ENCODE data around the gene PBX1.

The PBX1 gene

GRCh38 chr1:164672588-164672987 is 113.6 kb downstream of the PBX1 start:
- no peak for DNase-seq

GRCh38 chr1:164673584-164674214 is 114.7 kb downstream of the PBX1 start:
- no peak for DNase-seq

- DNase-seq = no peak
Measured at GRCh38 chr1:164675342-164675904, 116.4 kb downstream of the PBX1 start.

GRCh38 chr1:164678136-164678700 is 119.2 kb downstream of the PBX1 start:
- DNase-seq = no peak

DNA sequence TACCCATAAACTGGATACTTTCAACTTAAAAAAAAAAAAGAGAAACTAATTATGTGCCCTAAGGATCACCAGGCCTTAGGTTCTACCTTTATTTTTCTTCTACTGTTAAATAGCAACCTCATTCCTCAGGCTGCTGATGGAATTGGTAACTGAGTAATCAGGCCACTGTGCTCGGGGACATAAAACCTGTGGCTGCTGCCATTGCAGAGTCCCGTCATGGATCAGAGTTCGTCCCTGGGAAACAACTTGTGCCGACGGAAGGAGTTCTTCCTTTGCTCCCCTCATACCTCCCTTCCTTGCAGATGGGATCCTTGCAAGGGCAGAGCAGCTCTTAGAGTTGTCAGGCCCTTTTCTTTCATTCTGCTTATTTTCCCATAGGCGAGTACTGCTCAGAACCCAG is 123.6 kb downstream of the PBX1 start:
- no peak for DNase-seq

DNA sequence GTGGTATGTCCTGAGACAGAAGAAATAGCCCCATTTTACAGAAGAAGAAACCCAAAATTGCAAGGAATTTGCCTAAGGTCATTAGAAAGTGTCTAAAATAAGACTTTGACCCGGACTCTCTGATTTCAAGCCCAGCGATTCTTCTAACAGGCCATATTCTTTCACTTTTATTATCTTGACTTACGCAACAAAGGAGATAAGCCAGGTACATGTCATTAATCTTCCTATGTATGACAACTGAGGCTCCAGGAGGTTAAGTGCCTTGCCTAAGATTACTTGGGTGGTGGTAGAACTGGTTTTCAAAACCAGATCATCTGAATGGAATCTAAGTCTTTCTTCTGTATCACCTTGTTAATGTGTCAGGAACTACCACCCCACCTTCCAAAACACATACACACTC is 124.3 kb downstream of the PBX1 start:
- no peak for DNase-seq

GRCh38 chr1:164685266-164686035 is 126.5 kb downstream of the PBX1 start:
- no peak for DNase-seq

DNA sequence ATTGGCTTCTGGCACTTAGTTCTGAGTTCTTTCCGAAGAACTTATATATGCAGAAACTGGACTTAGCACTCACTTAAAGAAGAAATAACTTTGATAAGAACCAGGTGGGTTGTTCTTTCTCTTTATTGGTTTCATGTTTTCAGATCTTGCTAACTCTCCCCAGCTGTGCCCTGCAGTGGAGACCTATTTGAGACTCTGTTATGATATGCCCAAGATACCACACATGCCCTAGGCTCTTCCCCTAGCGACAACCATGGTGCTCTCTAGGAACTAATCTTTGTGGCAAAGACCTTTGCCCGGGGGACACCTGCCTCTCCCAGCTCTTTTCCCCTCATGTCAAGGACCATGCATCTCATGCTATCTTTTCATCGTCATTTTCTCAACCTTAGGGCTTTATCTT is 128.8 kb downstream of the PBX1 start:
- DNase-seq = no peak

DNA sequence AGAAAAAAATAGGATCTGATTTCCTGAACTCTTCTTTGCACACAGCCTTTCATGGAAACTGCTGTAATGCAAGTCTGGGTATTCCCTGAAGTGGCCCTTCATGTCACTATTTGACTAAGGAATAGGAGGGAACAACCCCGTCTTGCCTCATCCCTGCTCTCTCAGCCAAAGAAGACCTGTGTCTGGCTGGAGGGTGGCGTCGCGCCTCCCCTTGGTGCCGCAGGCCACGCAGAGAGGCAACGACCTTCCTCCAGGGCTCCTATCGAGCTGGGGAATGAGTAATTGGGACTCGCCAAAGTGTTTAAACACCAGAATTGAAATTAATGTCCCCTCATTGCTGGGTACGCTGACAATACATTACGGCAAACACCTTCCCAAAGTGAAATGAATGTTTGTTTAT is 129.8 kb downstream of the PBX1 start:
- no peak for DNase-seq

DNA sequence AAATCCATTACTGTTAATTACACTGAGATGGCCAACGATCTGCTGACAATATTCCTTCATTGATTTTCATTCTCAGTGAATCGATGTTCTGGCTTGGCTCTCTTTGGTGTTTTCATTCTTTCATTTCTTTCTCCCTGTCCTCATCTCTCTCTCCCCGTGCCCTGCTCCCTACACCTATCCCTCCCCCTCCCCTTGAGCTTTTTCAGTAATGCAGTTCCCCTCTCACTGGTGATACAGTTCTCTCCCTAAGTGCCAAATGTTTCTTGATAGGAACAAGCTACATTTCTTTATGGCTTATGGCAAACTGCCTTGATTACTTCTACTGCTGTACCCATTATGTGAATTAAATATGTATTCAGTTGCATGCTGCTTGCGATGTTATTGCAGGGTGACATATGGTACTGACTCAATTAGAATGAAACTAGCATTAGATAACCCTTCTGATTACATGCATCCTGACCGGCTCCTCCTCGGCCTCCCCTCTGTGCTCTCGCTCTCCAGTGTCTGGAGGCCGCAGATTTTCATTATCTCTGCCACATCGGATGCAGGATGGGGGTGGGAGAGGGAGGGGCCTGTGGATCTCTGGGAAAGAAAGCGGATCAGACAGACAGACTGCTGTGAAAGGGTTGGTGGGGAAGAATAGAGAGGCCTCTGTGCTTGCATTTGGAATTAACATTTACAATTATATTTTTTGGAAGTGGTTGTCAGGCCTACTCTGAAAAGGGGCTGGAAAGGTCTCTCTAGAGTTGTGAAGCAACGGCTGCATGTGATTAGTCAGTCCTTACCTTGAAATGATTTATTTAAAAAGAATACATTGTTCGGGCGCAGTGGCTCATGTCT is 130.9 kb downstream of the PBX1 start:
- no peak for DNase-seq

DNA sequence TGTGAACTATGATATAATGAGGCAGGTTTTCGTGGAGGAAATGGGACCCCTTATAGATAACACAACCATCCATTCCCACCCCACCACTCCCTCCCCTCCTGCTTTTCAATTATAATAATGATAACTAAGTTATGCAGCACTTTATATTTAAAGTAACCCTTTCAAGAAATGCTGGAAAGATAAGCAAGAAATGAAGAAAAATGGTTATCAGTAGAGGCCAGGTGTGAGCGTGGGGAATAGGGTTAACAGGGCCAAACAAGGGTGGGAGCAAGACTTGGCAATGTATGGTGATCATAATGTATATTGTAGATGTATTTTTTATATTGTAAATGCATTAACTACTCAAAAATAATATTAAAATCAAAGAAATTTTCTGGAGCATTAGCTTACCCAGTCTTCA is 133.4 kb downstream of the PBX1 start:
- DNase-seq = no peak

DNA sequence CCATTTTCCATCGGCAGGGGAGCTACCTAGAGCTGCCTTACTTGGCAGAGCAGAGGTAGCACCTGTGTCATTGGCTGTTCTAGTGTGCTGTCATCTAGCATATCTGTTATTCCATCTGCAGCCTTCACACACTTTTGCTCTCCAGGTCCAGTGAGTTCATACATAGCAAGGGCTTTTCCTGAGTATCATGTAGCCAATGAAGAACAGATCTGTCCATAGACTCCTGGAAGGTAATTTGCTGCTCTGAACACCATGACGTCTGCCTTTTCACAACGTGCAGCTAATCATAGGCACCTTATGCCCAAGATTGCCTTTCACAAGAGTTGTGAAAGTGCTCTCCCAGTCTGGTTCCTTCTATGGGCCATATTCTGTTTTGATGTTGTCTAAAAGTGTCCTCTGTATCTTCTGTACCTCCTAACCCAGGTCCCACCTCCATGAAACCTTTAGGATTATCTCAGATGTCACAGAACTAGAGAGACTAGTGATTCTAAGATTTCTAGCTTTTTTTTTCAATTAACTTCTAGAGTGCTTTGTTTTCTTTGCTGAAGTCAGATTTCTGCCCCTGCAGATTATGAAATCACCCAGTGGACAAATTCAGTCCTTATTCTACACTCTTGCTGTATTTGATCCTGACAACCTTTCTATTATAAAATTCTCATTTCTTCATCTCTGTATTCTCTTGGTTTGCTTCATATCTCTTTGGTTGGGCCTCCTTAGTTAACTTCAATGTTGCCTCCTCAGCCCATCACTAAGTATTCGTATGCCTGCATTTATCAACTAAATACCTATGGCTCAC is 134.8 kb downstream of the PBX1 start:
- DNase-seq = no peak

DNA sequence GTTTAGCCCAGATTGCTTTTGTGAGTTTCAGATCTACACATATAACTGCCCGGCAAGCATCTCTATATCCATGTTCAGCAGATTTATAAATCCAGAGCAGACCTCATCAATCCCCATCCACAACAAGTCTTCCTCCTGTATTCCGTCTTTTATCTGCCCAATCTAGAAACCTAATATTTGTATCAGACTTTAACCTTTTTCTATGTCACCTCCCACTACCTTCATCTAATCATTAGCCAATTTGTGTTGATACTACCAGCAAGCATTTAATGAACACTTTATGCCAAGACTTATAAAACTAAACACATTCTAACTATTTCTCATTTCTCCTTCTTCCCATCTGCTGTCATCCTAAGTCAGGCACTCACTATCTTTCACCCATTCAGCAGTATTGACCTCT is 135.5 kb downstream of the PBX1 start:
- DNase-seq = no peak

GRCh38 chr1:164695956-164696665 is 137.1 kb downstream of the PBX1 start:
- DNase-seq = no peak

DNA sequence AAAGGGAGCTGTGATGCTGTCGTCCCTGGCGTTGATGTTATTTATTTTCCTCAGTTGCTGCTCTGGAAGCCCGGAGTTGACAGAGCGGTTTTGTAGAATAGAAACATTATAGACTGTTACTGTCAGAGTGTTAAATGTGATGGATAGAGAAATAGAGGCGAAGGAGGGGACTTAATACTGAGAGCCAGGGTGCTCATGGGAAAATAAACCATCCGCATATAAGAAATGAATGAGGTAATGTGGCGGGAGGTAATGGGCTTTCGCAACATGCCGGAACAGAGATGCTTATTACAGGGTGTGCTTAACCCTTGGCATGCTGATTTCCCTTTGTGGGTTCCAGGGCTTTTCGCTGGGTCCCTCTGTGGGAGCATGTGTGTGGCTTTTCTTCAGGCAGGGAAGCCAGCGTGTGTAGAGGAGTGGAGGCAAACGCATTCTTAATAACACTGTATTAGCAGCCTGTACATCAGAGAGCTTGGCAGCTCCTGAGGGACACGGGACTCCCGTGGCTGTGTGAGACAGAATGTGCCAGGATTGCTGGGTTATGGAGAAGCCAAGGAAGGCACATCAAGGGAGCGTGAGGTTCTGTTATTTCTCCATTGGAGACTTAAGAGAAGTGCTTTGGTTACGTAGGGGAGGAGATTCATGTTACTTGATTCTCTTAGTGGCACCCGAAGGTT is 141.0 kb downstream of the PBX1 start:
- no peak for DNase-seq

GRCh38 chr1:164700683-164701082 is 141.7 kb downstream of the PBX1 start:
- DNase-seq = no peak

DNA sequence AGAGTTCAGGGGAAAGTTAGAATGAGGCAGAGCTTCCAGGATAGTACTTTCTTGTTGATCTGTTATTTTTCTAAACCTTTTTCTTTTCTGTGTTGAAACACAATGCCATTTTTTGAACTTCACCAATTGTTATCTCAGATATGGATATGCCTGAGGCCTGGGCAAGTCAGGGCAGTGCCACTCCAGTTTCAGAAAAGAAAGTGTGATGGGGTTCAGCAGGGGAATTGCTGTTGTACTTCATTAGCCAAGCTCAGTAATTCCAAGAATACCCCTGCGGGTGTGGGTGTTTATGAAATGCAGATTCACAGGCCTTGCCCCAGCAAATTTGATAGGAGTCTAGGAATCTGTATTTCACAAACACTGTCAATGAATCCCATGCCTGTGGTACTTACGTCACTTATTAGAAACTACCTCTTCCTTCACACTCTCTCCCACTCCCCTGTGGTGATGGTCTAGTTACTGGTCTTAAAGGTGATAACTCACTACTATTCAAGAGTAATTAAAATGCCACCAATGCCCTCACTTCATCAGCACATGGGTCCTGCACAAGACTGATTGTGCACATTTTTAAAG is 142.3 kb downstream of the PBX1 start:
- DNase-seq = no peak

DNA sequence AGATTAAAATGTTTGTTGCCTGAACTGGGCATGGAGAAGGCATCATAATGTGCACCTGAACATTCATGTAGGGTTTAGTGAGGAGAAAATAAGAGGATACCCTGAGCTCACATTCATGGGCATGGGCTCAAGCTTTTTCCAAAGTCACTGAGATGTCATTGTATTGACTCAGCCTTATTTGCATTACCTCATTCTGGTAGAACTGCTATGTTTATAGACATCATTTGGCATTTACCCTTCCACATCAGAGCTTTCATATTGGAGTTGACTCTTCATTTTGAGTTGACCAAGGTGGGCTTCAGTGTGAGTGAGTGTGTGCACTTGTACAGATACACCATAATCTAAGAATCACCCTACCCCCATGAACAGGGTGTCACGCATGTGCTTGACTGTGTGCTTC is 143.2 kb downstream of the PBX1 start:
- DNase-seq = no peak

GRCh38 chr1:164702664-164703063 is 143.7 kb downstream of the PBX1 start:
- no peak for DNase-seq

DNA sequence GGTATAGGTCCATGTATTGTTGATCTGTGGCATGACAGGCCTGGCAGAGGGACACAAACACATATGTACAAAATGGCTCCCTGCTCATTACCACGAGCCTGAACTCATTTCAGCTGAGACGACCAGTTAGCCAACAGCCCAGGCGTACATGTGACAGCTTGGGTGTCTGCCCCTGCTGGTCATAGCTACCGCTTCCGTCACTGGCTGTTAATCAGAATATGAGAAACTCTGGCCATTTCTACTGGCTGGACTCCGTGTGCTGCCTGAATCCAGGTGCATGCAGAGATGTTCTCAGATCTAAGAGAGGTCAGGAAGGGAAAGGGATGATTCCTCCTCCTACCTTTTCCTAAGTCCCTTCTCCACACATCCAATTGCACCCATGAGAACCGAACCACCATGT is 144.5 kb downstream of the PBX1 start:
- no peak for DNase-seq

GRCh38 chr1:164703960-164704411 is 145.0 kb downstream of the PBX1 start:
- no peak for DNase-seq

Data from stimulated activated CD4-positive, alpha-beta T cell treated with anti-CD3 and anti-CD28 coated beads, Interleukin-4, amount 100 ng/mL, for 1 hour (primary cell).